Measurements from ENCODE around the gene NPAS2. TPM values are rescaled to one million over a fixed set of nuclear protein-coding genes. Genes with fewer than 3 reads are reported as not detected.

Gene NPAS2
- total and polyA plus RNA-seq, 2 donors (not counting 3 experiments of a cell fraction or from before 2014, with no cell fraction given): 29.0 to 53.9 TPM

- H3K36me3 ChIP-seq (ENCODE audit: control insufficient read depth in 2 of 2, extremely low read depth in 1 of 2, insufficient read depth in 2 of 2, low read length in 2 of 2): peaks cover 16 to 26% of the 10 kb centered on the region in 2 experiments
- DNase-seq (ENCODE audit: low read depth, low spot score) (no peak), FAIRE-seq (no peak)
- H3K27ac ChIP-seq (ENCODE audit: insufficient read depth, low read depth, low read length): no peak overlapping the region
- dilution Hi-C loops (cut with MboI; ENCODE audit: extremely low pct_ligation_motif_present, low sequenced_read_pairs): loop anchor here (25.0 kb wide), 1 partner anchor 181 kb away; no protein-coding TSS in a partner anchor
- no peak overlapping the region for H3K9ac ChIP-seq (replicated peaks; ENCODE audit: extremely low read depth, insufficient read depth, low read length)
- H3K4me1 ChIP-seq (ENCODE audit: control insufficient read depth, extremely low read depth, insufficient read depth, low read length): no peaks in the 10 kb centered on the region
- no peak overlapping the region for H3K4me3 ChIP-seq (replicated peaks in 1 of 3; ENCODE audit: insufficient read depth in 1 of 3, low read depth in 1 of 3, low read length in 3 of 3)
- no peak overlapping the region for H3K4me2 ChIP-seq (ENCODE audit: insufficient read depth, low read length)
- TF ChIP-seq FOS (IDR thresholded peaks at IDR 0.05; ENCODE audit: borderline replicate concordance, insufficient read depth, low read length) (no peak), MYC (IDR thresholded peaks at IDR 0.05; ENCODE audit: low read depth, low read length) (no peak), GATA2 (IDR thresholded peaks at IDR 0.05; ENCODE audit: insufficient read depth, insufficient read length, low read depth, low read length) (no peak), POLR2AphosphoS5 (IDR thresholded peaks at IDR 0.05; ENCODE audit: insufficient read depth, low read depth, low read length) (no peak), POLR2A (IDR thresholded peaks at IDR 0.05; ENCODE audit: low read depth, low read length) (no peak), CTCF (IDR thresholded peaks at IDR 0.05; ENCODE audit: extremely low read depth in 1 of 2, insufficient read depth in 1 of 2, low read depth in 1 of 2, low read length in 2 of 2) (no peak), EZH2 (IDR thresholded peaks at IDR 0.05; ENCODE audit: borderline replicate concordance, low read depth, low read length, severe bottlenecking) (no peak), JUN (IDR thresholded peaks at IDR 0.05; ENCODE audit: borderline replicate concordance, insufficient read depth, insufficient read length, low read depth) (no peak), MAX (IDR thresholded peaks at IDR 0.05; ENCODE audit: insufficient read depth, insufficient read length) (no peak)
- H3K9me3 ChIP-seq (replicated peaks; ENCODE audit: control insufficient read depth, insufficient read depth, low read length): no peaks in the 10 kb centered on the region
- no peaks in the 10 kb centered on the region for H4K20me1 ChIP-seq (replicated peaks; ENCODE audit: control insufficient read depth, extremely low read depth, insufficient read depth, low read length)
- no peaks in the 10 kb centered on the region for H3K79me2 ChIP-seq (ENCODE audit: control insufficient read depth, insufficient read depth, low read length)
- no TSS peak for BruUV-seq (replicated peaks)
- no peaks in the 10 kb centered on the region for H3K9me1 ChIP-seq (replicated peaks; ENCODE audit: control insufficient read depth, extremely low read depth, insufficient read depth, low read length)
- CTCF ChIA-PET: interaction anchor here (1.8 to 3.5 kb wide), 5 partner anchors 18 to 187 kb away, joined by 7 to 15 read pairs (median 10); no protein-coding TSS in a partner anchor
- POLR2A ChIA-PET: no interaction called here
- no peak overlapping the region for H2AFZ ChIP-seq (ENCODE audit: low read depth, low read length)
- intact Hi-C loops (cut with micrococcal nuclease): no loop called here
- H3K27me3 ChIP-seq (ENCODE audit: control insufficient read depth in 2 of 2, insufficient read depth in 2 of 2, low read length in 2 of 2): no peaks in the 10 kb centered on the region
Measured at GRCh38 chr2:101030866-101031554, 211.1 kb downstream of the NPAS2 start.
